ENCODE data around the gene YES1.

YES1 gene

DNA sequence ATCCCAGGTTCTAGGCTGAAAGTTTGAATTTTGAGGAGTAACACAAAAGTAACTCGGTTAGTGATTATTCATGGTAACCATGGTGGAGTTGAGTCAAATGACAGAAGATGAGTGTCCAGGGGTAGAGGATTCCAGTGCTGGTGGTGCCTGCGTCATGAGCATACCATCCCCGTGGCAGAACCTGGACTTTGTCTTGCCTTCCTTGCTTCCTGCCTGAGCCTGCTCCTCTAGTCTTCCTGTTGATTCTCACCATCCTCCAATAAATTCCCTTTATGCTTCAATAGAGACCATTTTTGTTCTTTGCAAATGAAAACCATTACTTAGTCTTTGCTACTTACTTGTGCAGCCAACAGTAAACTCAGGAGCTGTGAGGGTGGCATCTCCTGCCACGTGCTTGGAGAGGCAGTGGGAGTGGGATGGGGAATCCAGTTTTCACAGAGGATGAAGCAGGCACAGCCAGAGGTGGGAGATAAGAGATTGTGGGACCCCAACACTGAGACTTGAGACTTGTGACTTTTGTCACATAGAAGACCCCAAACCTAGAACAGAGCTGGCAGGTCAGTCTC lies 4.1 kb upstream of the YES1 start:
- Histone ChIP-seq H3K9ac (ENCODE audit: low read depth, low read length) (no peak overlapping the region), H2AFZ (ENCODE audit: low read depth, low read length) (no peak overlapping the region), H3K79me2 (ENCODE audit: insufficient read depth, low read length) (peaks cover 6% of the 10 kb centered on the region), H3K4me3 (ENCODE audit: low read depth in 1 of 2, low read length in 2 of 2) (no peak overlapping the region), H3K27me3 (ENCODE audit: insufficient read depth, low read length, poor library complexity) (no peaks in the 10 kb centered on the region), H4K20me1 (ENCODE audit: insufficient read depth, low read length) (no peaks in the 10 kb centered on the region), H3K4me1 (ENCODE audit: insufficient read depth, low read length) (peaks cover 25% of the 10 kb centered on the region), H3K36me3 (ENCODE audit: insufficient read depth, low read length) (no peaks in the 10 kb centered on the region; the same call in 1 of the 2 replicates), H3K9me3 (ENCODE audit: insufficient read depth, low read length, severe bottlenecking) (no peaks in the 10 kb centered on the region), H3K4me2 (ENCODE audit: insufficient read depth, low read length) (no peak overlapping the region), H3K27ac (ENCODE audit: low read length) (no peak overlapping the region)
- DNase-seq (no peak), ATAC-seq (ENCODE audit: insufficient read depth, low read depth) (no peak)
- no peak for TF ChIP-seq EZH2 (IDR thresholded peaks at IDR 0.05; ENCODE audit: borderline replicate concordance, low read depth, low read length, severe bottlenecking)
- TF ChIP-seq, protein P1, sequence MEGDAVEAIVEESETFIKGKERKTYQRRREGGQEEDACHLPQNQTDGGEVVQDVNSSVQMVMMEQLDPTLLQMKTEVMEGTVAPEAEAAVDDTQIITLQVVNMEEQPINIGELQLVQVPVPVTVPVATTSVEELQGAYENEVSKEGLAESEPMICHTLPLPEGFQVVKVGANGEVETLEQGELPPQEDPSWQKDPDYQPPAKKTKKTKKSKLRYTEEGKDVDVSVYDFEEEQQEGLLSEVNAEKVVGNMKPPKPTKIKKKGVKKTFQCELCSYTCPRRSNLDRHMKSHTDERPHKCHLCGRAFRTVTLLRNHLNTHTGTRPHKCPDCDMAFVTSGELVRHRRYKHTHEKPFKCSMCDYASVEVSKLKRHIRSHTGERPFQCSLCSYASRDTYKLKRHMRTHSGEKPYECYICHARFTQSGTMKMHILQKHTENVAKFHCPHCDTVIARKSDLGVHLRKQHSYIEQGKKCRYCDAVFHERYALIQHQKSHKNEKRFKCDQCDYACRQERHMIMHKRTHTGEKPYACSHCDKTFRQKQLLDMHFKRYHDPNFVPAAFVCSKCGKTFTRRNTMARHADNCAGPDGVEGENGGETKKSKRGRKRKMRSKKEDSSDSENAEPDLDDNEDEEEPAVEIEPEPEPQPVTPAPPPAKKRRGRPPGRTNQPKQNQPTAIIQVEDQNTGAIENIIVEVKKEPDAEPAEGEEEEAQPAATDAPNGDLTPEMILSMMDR (IDR thresholded peaks at IDR 0.05; ENCODE audit: borderline replicate concordance, extremely low read depth, low read length, poor library complexity, severe bottlenecking) = no peak

DNA sequence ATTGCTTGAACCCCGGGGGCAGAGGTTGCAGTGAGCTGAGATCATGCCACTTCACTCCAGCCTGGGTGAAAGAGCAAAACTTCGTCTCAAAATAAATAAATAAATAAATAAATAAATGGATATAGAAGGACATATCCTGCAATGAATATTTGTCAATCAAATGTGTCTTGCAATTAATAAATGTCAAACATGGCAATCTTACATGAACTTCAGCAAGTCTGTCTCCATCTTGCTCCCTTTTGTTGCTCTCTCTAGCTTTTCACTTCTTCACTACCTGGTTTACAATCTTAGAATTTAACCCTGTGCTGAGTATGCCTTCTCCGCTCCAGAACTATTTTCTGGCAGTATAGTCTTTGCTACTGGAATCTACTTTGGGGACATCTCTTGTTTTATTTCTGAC lies 3.3 kb upstream of the YES1 start:
- H3K36me3 ChIP-seq (ENCODE audit: insufficient read depth, low read length) = no peaks in the 10 kb centered on the region; the same call in 1 of the 2 replicates
- no peaks in the 10 kb centered on the region; the same call in 1 of the 2 replicates for H4K20me1 ChIP-seq (ENCODE audit: insufficient read depth, low read length)
- no peak overlapping the region for H3K4me2 ChIP-seq (ENCODE audit: insufficient read depth, low read length)
- no peaks in the 10 kb centered on the region for H3K9me3 ChIP-seq (ENCODE audit: insufficient read depth, low read length, severe bottlenecking)
- H3K9ac ChIP-seq (ENCODE audit: low read depth, low read length) = no peak overlapping the region
- no peak overlapping the region for H2AFZ ChIP-seq (ENCODE audit: low read depth, low read length)
- H3K4me3 ChIP-seq (ENCODE audit: low read depth in 1 of 2, low read length in 2 of 2) = no peak overlapping the region
- no peak overlapping the region for H3K27ac ChIP-seq (ENCODE audit: low read length)
- no peaks in the 10 kb centered on the region for H3K27me3 ChIP-seq (ENCODE audit: insufficient read depth, low read length, poor library complexity)
- peaks cover 15% of the 10 kb centered on the region for H3K79me2 ChIP-seq (ENCODE audit: insufficient read depth, low read length)
- peaks cover 23% of the 10 kb centered on the region for H3K4me1 ChIP-seq (ENCODE audit: insufficient read depth, low read length)
- ATAC-seq (ENCODE audit: insufficient read depth, low read depth) (no peak), DNase-seq (no peak)
- no peak for TF ChIP-seq EZH2 (IDR thresholded peaks at IDR 0.05; ENCODE audit: borderline replicate concordance, low read depth, low read length, severe bottlenecking)

DNA sequence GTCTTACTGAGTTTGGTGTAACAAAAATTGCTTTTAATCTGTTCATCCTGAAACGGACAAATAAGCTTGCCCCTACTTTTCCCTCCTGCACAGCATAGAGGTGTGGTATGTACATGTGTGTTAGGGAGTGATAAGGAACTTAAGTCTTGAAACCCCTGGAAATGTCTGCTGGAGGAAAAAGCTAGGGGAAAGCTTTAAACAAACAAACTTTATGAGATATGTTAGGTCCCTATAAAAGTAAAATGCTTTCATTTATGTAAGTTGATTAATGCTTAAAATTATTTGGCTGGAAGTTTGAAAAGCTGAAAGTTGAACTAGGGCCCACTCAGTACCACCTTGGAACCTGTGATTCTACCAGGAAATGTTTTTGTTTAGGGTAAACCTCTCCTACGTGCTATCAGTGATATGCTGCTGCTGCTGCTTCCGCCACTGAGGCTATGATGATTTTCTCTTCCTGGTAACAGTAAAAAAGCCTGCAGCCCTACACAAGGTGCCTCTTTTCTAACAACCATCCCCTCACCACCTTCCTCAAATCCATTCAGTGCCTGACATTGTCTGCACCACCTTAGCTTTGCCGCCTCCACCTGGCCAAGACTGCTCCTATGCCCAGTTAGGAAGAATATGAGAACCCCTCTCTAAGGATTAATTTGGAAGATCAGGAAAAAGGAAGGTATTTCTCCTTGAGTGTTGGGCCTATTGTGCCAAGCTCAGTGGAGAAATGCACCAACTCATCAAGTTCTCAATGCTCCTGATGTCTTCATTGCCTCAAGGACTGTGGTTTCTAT lies 2.5 kb upstream of the YES1 start:
- Histone ChIP-seq H2AFZ (ENCODE audit: low read depth, low read length) (no peak overlapping the region), H3K9ac (ENCODE audit: low read depth, low read length) (no peak overlapping the region), H3K4me3 (ENCODE audit: low read depth in 1 of 2, low read length in 2 of 2) (no peak overlapping the region), H3K4me1 (ENCODE audit: insufficient read depth, low read length) (peaks cover 28% of the 10 kb centered on the region), H3K27me3 (ENCODE audit: insufficient read depth, low read length, poor library complexity) (no peaks in the 10 kb centered on the region), H3K79me2 (ENCODE audit: insufficient read depth, low read length) (peaks cover 23% of the 10 kb centered on the region), H3K9me3 (ENCODE audit: insufficient read depth, low read length, severe bottlenecking) (no peaks in the 10 kb centered on the region), H4K20me1 (ENCODE audit: insufficient read depth, low read length) (no peaks in the 10 kb centered on the region; the same call in 1 of the 2 replicates), H3K4me2 (ENCODE audit: insufficient read depth, low read length) (no peak overlapping the region), H3K36me3 (ENCODE audit: insufficient read depth, low read length) (no peaks in the 10 kb centered on the region; the same call in 1 of the 2 replicates), H3K27ac (ENCODE audit: low read length) (no peak overlapping the region)
- no peak for ATAC-seq (ENCODE audit: insufficient read depth, low read depth)
- DNase-seq = no peak
- no peak for TF ChIP-seq EZH2 (IDR thresholded peaks at IDR 0.05; ENCODE audit: borderline replicate concordance, low read depth, low read length, severe bottlenecking)
- TF ChIP-seq, protein P1 (IDR thresholded peaks at IDR 0.05; ENCODE audit: borderline replicate concordance, extremely low read depth, low read length, poor library complexity, severe bottlenecking) = peak; percentile 14

Data from DND-41 (cell line).